Measurements from ENCODE around the gene ZNF638.

- TF ChIP-seq CREB1 (IDR thresholded peaks at IDR 0.05; ENCODE audit: low read depth) (no peak), REST (IDR thresholded peaks at IDR 0.05; ENCODE audit: low read depth) (no peak), EP300 (IDR thresholded peaks at IDR 0.05; ENCODE audit: borderline replicate concordance) (no peak)
Measured at GRCh38 chr2:71285706-71286105, 45.9 kb upstream of the ZNF638 start.
